Measurements from ENCODE around the gene HOXA6.

The HOXA6 gene

GRCh38 chr7:27193335-27194001, 45.9 kb upstream of the HOXA6 start:
- Histone ChIP-seq H3K27me3 (ENCODE audit: insufficient read depth, poor library complexity, severe bottlenecking) (no peaks in the 10 kb centered on the region), H3K9me3 (ENCODE audit: severe bottlenecking) (no peaks in the 10 kb centered on the region), H3K4me3 (ENCODE audit: severe bottlenecking) (peak overlapping the region; percentile 89), H3K4me1 (ENCODE audit: insufficient read depth, poor library complexity, severe bottlenecking) (peaks cover 31% of the 10 kb centered on the region), H3K27ac (ENCODE audit: poor library complexity, severe bottlenecking) (peak overlapping the region; percentile 92), H3K36me3 (ENCODE audit: low read depth) (peaks cover 36% of the 10 kb centered on the region)
- ATAC-seq (ENCODE audit: low read depth) (no peak), DNase-seq (ENCODE audit: low spot score) (no peak)
- no peak for TF ChIP-seq CTCF (IDR thresholded peaks at IDR 0.05; ENCODE audit: poor library complexity, severe bottlenecking)

- H3K4me3 ChIP-seq (ENCODE audit: severe bottlenecking), result peak overlapping the region; percentile 89
- DNase-seq (ENCODE audit: low spot score), result no peak
- no peak for TF ChIP-seq CTCF (IDR thresholded peaks at IDR 0.05; ENCODE audit: poor library complexity, severe bottlenecking)
- peak overlapping the region; percentile 92 for H3K27ac ChIP-seq (ENCODE audit: poor library complexity, severe bottlenecking)
- H3K27me3 ChIP-seq (ENCODE audit: insufficient read depth, poor library complexity, severe bottlenecking), result no peaks in the 10 kb centered on the region
- H3K4me1 ChIP-seq (ENCODE audit: insufficient read depth, poor library complexity, severe bottlenecking), result peaks cover 34% of the 10 kb centered on the region
- H3K9me3 ChIP-seq (ENCODE audit: severe bottlenecking), result no peaks in the 10 kb centered on the region
- peaks cover 34% of the 10 kb centered on the region for H3K36me3 ChIP-seq (ENCODE audit: low read depth)
- no peak for ATAC-seq (ENCODE audit: low read depth)
Observed at GRCh38 chr7:27192546-27193334, 45.2 kb upstream of the HOXA6 start.

GRCh38 chr7:27191833-27192545, 44.4 kb upstream of the HOXA6 start:
- Histone ChIP-seq H3K36me3 (ENCODE audit: low read depth) (peaks cover 27% of the 10 kb centered on the region), H3K27ac (ENCODE audit: poor library complexity, severe bottlenecking) (peak overlapping the region; percentile 92), H3K9me3 (ENCODE audit: severe bottlenecking) (no peaks in the 10 kb centered on the region), H3K27me3 (ENCODE audit: insufficient read depth, poor library complexity, severe bottlenecking) (no peaks in the 10 kb centered on the region), H3K4me3 (ENCODE audit: severe bottlenecking) (peak overlapping the region; percentile 89), H3K4me1 (ENCODE audit: insufficient read depth, poor library complexity, severe bottlenecking) (peaks cover 39% of the 10 kb centered on the region)
- peak; percentile 74 for DNase-seq (ENCODE audit: low spot score)
- ATAC-seq (ENCODE audit: low read depth), result peak; percentile 8
- no peak for TF ChIP-seq CTCF (IDR thresholded peaks at IDR 0.05; ENCODE audit: poor library complexity, severe bottlenecking)

- Histone ChIP-seq H3K27ac (ENCODE audit: poor library complexity, severe bottlenecking) (peak overlapping the region; percentile 92), H3K36me3 (ENCODE audit: low read depth) (peaks cover 21% of the 10 kb centered on the region), H3K4me3 (ENCODE audit: severe bottlenecking) (peak overlapping the region; percentile 89), H3K27me3 (ENCODE audit: insufficient read depth, poor library complexity, severe bottlenecking) (no peaks in the 10 kb centered on the region), H3K4me1 (ENCODE audit: insufficient read depth, poor library complexity, severe bottlenecking) (peaks cover 42% of the 10 kb centered on the region), H3K9me3 (ENCODE audit: severe bottlenecking) (no peaks in the 10 kb centered on the region)
- DNase-seq (ENCODE audit: low spot score), result peak; percentile 38
- TF ChIP-seq CTCF (IDR thresholded peaks at IDR 0.05; ENCODE audit: poor library complexity, severe bottlenecking), result no peak
- ATAC-seq (ENCODE audit: low read depth), result peak; percentile 0; the same call in 1 of the 3 replicates
Observed at GRCh38 chr7:27191161-27191731, 43.7 kb upstream of the HOXA6 start.

Measured in RWPE2 (cell line).